HG03159 (cell line): ENCODE results near the gene MALT1.

ENCODE experiments used
- ATAC-seq: cut with Tn5 transposase; IDR thresholded peaks from one replicate; pipeline ENCODE4 v1.9.1; 2021; ENCODE audit warnings: mild to moderate bottlenecking, moderate library complexity; ENCODE audit not compliant: unreplicated experiment

Gene MALT1

DNA sequence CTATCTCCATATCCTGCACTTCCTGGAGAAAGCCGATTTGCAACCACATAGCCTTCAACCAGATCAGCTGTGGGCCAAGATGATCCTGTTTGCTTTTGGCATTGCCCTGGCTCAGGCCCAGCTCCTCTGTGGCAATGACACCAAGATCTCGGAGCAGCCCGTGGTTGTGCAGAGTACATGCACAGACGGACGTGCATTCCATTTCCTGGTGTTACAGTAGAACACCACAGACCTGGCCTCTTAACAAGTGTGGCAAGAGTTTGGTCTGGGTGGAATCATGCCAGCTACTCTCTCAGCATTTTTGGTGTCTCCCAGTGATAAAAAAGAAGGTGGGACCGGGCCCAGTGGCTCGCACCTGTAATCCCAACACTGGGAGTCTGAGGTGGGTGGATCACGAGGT is 20.0 kb downstream of the MALT1 start:
- ATAC-seq: no peak

DNA sequence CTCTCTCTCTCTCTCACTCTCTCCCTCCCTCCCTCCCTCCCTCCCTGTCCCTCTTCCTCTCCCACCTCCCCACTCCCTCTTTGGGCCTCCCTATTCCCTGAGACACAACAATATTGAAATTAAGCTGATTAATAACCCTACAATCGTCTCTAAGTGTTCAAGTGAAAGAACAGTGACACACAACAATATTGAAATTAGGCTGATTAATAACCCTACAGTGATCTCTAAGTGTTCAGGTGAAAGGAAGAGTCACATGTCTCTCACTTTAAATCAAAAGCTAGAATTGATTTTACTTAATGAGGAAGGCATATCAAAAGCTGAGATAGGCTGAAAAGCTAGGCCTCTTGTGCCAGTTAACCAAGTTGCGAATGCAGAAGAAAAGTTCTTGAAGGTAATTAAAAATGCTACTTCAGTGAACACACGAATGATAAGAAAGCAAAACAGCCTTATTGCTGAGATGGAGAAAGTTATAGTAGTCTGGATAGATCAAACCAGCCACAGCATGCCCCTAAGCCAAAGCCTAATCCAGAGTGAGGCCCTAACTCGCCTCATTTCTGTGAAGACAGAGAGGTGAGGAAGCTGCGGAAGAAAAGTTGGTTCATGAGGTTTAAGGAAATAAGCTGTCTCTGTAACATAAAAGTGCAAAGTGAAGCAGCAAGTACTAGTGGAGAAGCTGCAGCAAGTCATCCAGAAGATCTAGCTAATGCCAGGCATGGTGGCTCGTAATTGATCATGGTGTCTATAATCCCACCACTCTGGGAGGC is 21.3 kb downstream of the MALT1 start:
- no peak for ATAC-seq

DNA sequence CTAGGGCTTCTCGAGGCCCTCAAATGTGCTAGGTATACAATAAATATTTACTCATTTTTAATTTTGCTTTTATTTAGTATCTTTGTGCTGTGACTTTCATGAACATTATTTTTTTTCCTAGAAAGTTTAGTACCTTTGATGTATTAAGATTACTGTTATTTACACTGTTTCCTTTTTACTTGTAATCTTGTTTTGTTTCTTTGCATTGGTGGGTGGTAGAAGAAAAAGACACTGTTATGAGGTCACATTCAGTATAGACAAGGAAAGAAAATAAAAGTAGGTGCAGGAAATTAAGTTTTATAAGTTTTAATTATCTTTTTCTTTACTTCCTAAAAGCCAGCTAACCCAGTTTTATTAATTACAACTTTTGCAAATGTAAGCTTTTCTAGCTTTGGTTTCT is 23.0 kb downstream of the MALT1 start:
- no peak for ATAC-seq

DNA sequence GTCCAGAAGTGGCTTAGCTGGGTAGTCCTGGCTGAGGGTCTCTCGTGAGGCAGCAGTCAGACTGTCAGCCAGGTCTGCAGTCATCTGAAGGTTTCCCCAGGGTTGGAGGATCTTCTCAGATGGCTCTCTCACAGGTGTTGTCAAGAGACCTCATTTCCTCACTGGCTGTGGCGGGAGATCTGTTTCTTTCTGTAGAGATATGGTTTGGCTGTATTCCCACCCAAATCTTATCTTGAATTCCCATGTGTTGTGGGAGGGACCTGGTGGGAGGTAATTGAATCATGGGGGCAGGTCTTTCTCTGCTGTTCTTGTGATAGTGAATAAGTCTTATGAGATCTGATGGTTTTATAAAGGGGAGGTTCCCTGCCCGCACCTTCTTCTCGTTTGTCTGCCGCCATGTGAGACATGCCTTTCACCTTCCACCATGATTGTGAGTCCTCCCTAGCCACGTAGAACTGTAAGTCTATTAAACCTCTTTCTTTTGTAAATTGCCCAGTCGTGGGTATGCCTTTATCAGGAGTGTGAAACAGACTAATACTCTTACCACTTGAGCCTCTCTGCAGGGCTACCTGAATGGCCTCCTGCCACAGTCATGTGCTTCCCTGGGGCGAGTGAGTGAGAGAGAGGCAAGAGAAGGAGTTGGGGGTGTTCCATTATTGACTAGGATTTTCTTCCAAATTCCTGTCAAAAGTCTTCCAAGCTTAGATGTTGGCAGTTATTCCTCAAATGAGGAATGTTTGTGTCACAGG is 23.6 kb downstream of the MALT1 start:
- ATAC-seq: no peak

DNA sequence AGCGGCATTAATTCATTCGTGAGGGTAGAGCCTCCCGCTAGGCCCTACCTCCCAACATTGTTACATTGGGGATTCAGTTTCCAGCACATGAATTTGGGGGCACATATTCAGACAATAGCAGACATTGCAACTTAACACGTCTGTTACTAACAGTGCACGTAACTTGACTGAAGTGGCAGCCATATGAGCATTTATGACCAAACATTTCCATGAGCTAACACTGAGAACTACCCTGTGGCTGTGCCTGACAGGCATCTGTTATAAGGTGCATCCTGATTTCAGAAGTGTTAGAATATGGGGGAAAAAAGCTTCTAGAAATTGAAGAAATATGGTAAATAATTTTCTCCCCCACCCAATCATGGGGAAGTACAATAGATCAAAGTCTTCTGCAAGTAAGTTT is 24.5 kb downstream of the MALT1 start:
- ATAC-seq: no peak

DNA sequence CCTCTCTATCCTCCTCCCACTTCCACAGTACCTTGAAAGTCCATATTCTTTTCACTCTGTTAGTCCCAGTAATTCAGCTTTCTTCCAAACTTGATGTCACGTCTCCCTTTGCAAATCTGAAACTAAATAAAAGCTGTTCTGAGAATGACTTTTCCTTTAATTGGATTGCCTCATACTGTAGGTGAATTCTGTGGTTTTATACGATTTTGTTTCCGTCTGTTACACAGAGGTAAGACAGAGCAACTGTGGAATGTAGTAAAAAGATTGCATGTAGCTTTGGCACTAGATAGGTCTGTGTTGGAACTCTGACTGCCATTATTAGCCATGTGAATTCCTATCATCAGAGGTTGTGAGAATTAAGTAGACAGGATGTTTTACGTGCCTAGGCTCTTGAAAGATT is 25.9 kb downstream of the MALT1 start:
- ATAC-seq: no peak

DNA sequence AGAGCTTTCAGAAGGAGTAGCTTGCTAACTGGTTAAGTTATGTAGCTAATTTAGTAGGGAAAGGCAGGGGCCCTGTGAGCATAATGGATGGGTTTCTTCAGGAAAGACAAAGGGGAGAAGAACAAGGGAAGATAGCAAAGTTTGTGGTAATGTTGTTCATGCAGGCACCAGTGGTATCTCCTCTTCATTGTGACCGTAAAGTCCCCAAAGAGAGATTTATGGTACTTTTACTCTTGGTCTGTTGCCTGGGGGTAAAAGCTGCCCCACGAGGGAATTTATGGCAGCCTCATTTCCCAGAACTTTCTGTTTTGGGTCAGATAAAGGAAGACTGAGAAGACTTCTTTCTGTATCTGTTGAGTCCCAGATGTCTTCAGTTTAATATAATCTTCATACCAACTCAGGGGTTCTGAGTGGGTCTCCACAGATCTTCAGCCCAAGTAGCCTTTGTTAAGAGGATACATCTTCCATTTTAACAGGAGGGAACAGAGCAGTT is 27.5 kb downstream of the MALT1 start:
- no peak for ATAC-seq

DNA sequence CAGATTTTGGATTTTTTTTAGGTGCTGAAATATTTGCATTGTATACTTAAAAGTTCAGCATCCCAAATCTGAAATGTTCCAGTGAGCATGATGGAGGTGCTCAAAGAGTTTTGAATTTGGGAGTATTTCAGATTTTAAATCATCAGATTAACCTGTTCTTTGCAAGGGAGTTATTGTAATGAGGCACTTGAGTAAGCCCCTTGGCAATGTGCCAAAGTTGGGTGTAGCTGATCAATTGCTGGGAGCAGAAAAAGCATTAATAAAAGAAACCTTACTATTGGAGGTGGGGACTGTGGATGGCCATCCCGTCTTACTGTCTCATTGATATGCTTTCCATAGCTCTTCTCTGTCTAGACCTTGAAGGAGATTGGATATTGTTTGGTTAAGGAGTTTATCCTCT is 28.3 kb downstream of the MALT1 start:
- ATAC-seq: no peak

DNA sequence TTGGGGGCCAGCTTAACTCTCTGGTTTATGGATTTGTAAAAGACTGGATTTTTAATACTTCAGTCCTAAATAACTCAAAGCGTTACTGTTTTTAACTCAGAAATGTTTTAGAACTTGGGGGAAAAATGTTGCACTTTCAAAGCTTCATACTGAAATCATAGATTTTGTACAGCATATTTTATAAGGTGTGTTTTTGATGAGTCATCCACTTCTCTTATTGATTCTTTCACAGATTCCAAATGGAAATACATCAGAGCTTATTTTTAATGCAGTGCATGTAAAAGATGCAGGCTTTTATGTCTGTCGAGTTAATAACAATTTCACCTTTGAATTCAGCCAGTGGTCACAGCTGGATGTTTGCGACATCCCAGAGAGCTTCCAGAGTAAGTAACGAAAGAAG is 28.9 kb downstream of the MALT1 start:
- ATAC-seq: no peak

DNA sequence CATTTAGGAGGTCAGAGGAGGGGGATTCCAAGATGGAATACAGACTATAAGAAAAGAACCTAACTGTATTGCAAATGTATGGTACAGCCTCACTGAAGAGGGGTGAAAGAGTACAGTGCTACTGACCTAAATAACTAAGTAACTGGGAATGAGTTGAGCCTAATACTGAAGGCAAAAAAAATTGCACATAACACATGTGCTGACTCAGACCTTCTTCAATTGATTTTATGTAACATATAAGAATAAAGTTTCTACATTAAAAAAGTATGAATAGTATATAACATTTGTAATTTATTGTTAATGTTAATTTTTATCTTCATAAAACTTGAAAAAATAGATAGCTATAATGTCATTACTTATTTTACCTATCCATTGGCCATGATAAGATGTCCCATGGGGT is 41.7 kb downstream of the MALT1 start:
- no peak for ATAC-seq

DNA sequence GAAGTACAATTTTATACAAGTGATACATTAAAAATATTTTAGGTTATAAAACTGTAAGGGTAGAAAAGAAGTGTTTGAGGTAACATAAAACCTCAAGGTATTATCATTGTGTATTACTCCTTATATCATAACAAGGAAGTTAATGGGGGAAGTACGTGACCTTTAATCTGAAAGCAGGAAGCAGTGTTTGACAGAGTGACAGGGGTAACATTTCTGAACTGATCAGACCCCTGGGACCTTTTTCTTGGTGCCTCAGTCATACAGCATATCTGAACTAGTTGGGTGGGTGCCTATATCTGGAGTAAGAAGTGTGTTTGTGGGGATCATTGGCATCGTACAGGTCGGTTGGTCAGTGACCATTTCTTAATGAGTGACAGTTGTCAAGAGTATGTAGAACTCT is 43.0 kb downstream of the MALT1 start:
- no peak for ATAC-seq

DNA sequence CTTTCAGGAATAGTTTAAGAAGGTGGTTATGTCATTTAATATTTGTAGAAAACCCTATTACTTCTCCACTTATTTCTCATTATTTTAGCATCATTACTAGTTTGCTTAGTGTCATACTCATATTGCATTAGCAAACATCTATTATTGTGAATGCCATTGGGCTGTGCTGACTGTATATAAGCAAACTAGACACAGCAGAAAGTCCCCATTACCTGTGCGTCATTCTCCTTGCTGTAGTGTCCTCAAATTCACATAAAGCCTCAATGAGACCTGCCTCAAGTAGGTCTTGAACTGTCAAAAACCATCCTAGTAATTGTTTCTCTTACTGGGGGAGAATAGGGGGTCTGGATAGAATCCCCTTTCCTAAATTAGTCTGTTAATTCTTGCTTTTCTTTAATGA is 43.6 kb downstream of the MALT1 start:
- no peak for ATAC-seq

DNA sequence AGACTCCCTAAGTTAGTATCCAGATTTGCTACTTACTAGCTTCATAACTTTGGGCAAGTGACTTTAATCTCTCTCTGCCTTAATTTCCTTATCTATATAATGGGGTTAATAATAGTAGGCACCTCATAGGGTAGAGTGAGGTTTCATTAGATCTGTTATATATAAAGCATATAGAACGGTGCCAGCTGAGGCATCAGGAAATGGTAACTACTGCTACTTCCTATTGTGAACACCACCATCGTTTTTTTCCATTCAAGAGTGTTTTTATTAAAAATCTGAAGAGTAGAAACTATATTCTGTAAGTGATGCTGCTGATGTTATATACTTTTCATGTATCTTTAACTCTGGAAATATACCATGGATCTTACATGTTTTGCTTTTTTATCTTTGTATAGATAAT is 44.3 kb downstream of the MALT1 start:
- no peak for ATAC-seq

DNA sequence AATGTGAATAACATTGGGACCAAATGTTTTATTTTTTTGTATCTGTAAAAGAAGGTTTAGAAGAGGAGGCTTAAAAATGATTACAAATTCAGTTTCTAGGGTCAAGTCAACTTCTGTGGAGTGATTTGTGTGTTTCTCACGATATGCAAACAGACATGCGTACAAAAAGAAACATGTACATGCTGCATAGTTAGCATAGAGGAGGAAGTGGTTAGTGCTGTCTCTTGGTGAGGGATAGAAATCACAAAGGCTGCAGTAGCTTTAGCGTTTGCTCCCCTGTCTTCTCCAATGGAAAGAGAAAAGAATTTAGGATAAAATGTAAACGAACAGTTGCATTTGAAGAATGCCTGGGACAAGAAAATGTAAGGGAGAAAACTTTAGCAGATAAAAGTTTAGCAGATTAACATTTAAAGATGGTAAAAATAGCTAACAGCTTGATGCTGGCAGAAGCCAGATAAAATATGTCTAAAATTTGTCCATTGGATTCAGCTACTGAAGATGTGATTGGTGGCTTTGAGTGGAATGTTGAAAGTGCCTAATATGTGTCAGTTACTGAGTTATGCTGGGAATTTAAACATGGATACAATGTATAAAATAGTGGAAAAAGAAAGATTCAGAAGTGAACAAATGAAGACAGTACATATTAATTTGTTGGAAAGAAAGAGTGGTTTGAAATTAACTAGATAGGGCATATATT is 44.9 kb downstream of the MALT1 start:
- peak; percentile 57 for ATAC-seq

DNA sequence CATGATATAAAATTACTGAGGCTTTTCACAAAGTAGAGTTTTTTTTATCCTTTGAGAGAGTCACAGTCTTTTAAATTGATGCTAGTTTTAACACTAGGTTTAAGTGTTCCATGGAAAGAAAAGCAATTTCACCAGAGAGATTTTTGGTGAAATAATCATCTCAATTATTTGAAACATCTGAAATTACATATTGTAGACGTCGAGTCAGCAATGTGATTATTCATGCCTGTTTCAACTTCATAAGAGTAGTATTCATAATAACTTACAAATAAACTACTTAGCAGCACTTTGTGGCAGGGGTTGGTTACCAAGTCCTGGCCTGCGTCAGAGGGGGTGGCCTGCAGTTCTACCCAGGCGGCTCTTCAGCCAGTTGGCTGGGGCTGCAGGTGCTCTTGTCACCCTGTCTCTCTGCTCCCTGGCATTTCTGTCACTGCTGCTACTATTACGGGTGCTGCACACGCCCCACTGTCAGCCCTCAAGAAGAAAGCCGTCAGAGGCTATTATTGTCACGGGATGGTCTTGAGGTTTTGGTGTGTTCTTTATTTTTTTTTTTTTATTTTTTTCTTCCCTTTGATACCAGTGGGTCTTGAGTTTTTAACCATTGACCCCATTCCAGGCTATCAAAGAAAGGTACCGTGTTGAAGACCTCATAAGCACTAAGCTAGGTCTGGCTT is 50.4 kb downstream of the MALT1 start:
- no peak for ATAC-seq

DNA sequence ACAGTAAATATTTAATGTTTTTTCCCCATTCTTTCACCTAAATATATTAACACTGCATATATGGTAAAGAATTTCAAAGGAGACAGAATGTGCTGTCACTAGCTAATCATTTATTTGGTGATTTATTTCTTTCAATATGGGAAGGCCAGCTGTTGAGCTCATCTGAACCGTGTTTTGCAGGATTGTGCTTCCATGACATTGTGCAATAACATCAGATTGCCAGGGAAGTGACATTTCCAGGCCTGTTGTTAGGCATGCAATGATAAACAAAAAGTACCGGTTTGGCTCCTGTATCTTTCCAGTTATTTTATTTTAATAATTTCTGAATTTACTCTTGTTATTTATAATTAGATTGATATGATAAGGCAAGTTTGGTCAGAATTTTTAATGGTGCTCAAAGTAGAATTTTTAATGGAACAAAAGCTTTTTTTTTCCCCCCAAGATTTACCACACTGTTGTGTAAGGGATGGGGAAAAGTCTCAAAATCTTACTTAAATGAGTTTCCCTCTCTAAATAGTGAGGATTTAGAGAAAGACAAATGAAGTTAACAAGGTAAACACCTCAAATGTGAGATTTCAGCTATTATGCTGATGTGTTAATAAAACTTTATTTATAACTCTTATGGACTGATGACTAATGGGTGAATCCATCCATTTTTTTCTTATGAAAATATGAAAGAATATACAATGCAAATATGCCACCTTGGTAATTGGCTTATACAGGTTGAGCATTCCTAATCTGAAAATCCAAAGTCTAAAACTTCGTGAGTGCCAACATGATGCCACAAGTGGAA is 52.7 kb downstream of the MALT1 start:
- no peak for ATAC-seq

DNA sequence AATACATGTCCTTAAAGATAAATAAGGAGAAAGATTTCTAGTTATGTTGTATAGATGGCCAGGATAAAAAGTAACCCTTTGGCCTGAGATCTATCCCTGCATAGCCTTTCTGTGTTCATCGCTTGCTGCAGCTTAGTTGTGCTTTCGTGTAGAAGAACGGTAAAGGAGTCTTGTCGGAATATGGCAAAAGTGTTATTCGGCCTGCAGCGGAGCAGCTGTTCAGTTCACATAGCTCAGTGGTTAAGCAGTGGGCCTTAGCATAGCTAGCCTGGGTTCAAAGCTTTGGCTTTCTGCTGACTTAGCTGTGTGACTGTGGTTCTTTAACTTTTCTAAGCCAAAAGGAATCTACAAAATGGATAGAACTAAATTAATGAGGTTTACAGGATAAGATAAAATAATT is 55.4 kb downstream of the MALT1 start:
- no peak for ATAC-seq

DNA sequence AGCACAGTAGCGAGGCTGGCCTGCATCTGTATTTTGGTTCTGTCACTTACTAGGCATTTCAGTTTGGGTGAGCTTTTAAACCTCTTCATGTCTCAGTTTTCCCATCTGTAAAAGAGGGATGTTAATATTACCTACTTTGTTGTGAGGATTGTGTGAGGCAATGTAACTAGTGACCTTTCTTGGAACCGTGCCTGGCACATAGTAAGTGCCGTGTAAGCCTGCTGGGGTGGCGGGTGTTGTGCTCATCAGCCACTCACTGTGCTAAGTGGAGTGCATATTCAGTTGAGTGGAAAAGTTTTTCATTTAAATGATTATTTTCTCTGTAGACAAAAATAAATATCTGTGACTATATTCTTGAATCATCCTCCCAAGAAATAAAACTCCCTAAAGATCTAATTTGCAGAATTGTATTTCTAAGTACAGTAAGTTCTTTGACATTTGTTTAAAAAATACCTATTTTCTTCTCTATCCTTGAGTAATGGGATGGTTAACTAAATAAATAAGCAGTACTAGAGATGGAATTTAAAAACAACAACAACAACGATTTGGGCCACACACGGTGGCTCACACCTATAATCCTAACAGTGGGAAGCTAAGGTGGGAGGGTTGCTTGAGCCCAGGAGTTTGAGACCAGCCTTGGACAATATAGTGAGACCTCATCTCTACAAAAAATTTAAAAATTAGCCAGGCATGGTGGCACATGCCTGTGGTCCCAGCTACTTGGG is 56.7 kb downstream of the MALT1 start:
- no peak for ATAC-seq

DNA sequence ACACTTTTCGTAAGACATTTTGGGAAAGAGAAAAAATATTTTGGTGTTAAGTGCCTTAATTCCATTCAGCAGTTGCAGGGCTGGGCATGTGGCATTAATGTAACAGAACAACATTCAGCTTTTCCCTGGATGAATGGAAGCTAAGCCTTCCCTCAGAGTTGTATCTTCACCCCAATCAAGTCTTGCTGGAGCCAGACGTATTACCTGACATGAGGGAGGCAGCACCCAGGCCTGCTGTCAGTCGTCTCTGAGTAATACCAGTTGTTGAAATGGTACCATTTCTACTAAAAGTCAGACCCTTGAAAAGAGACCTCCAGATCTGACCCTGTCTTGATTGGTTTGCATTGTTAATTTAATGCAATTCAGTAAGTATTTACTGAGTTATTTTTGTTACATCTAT is 57.5 kb downstream of the MALT1 start:
- no peak for ATAC-seq

DNA sequence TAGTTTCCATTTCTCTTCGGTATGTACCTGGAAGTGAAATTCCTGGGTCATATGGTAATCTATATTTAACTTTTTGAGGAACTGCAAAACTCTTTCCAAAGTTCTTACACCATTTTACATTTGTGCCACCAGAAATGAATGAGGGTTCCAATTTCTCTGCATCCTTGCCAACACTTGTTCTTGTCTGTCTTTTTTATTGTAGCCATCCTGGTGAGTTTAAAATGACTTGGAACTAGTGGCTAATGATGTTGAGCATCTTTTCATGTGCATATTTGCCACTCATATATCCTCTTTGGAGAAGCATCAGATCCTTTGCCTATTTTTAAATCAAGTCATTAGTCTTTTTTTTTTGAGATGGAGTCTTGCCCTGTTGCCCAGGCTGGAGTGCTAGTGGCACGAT is 59.4 kb downstream of the MALT1 start:
- no peak for ATAC-seq
